SK-N-MC (cell line): Measurements from ENCODE around the gene AAGAB.

Source experiments
- EZH2 ChIP-seq: fragments of 200-600 bp; sonication (generic); IDR thresholded peaks from one replicate; pipeline ENCODE4 v1.6.1; 2017; ENCODE audit warnings: antibody characterized with exemption
- POLR2AphosphoS5 ChIP-seq: IDR thresholded peaks from 2 replicates; pipeline ENCODE4 v1.6.1; 2012; ENCODE audit warnings: mild to moderate bottlenecking, low read depth, low read length, borderline replicate concordance

GRCh38 chr15:67166280-67167009 is 88.0 kb downstream of the AAGAB start:
- TF ChIP-seq POLR2AphosphoS5 = no peak
- TF ChIP-seq EZH2 = no peak
